Measurements from ENCODE around the gene IPMK. TPM values are rescaled to one million over a fixed set of nuclear protein-coding genes. Genes with fewer than 3 reads are reported as not detected.

Gene IPMK
- 10 to 100 TPM in 3 of 4 donors, 1 to 10 TPM in 1; 2.6 to 17.1 (median 12.9) TPM for total RNA-seq

- WGBS, 2 donors (ENCODE audit: low coverage in 1 of 2): 0% methylated on average over 2 to 25 of the region's 76 CpGs
Measured at GRCh38 chr10:58267713-58268453, at the start of gene IPMK. TSS of gene IPMK (minus strand) at chr10:58267894. CDS start at chr10:58267611, 283 bp downstream.

GRCh38 chr10:58316874-58317273 lies 49.2 kb upstream of the IPMK start:
- DNase-seq: no peak
- H3K4me3 ChIP-seq: no peak overlapping the region
- intact Hi-C loops (cut with DNase I; ENCODE audit: low total_unique reads) (no loop called here), in situ Hi-C loops (cut with MboI; ENCODE audit: low pct_ligation_motif_present in 1 of 4, low pct_unique_long_range_greater_than_20kb in 1 of 4, low sequenced_read_pairs in 3 of 4) (no loop called here)
- TF ChIP-seq POLR2A (IDR thresholded peaks at IDR 0.05) (no peak), EP300 (IDR thresholded peaks at IDR 0.05; ENCODE audit: low read depth) (no peak), POLR2AphosphoS5 (IDR thresholded peaks at IDR 0.05) (no peak)
- TF ChIP-seq, protein P1, sequence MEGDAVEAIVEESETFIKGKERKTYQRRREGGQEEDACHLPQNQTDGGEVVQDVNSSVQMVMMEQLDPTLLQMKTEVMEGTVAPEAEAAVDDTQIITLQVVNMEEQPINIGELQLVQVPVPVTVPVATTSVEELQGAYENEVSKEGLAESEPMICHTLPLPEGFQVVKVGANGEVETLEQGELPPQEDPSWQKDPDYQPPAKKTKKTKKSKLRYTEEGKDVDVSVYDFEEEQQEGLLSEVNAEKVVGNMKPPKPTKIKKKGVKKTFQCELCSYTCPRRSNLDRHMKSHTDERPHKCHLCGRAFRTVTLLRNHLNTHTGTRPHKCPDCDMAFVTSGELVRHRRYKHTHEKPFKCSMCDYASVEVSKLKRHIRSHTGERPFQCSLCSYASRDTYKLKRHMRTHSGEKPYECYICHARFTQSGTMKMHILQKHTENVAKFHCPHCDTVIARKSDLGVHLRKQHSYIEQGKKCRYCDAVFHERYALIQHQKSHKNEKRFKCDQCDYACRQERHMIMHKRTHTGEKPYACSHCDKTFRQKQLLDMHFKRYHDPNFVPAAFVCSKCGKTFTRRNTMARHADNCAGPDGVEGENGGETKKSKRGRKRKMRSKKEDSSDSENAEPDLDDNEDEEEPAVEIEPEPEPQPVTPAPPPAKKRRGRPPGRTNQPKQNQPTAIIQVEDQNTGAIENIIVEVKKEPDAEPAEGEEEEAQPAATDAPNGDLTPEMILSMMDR (IDR thresholded peaks at IDR 0.05): no peak
- H3K27me3 ChIP-seq: no peaks in the 10 kb centered on the region
- no peaks in the 10 kb centered on the region for H3K36me3 ChIP-seq
- H3K4me1 ChIP-seq: no peaks in the 10 kb centered on the region
- no peak overlapping the region for H3K27ac ChIP-seq
- no peaks in the 10 kb centered on the region for H3K9me3 ChIP-seq

More at GRCh38 chr10:58267713-58268453, at the start of gene IPMK:
- H3K36me3 ChIP-seq: no peaks in the 10 kb centered on the region
- peak; percentile 81 for TF ChIP-seq POLR2A (IDR thresholded peaks at IDR 0.05)
- TF ChIP-seq EP300 (IDR thresholded peaks at IDR 0.05; ENCODE audit: low read depth): no peak
- TF ChIP-seq POLR2AphosphoS5 (IDR thresholded peaks at IDR 0.05): peak; percentile 79 to 88 (median 80)
- TF ChIP-seq, protein P1 (IDR thresholded peaks at IDR 0.05): peak in 1 of 5 experiments; percentile 3
- H3K4me3 ChIP-seq: peak within 1 kb of the TSS; percentile 48 to 86 (median 76)
- in situ Hi-C loops (cut with MboI; ENCODE audit: low pct_ligation_motif_present in 1 of 4, low pct_unique_long_range_greater_than_20kb in 1 of 4, low sequenced_read_pairs in 3 of 4): no loop called here
- H3K9me3 ChIP-seq: no peaks in the 10 kb centered on the region
- H3K27me3 ChIP-seq: no peaks in the 10 kb centered on the region
- DNase-seq: peak; percentile 97
- H3K4me1 ChIP-seq: peaks cover 11 to 52% (median 24%) of the 10 kb centered on the region in 4 donors
- intact Hi-C loops (cut with DNase I; ENCODE audit: low total_unique reads): no loop called here
- H3K27ac ChIP-seq: peak within 1 kb of the TSS; percentile 92 to 99 (median 99)

DNA sequence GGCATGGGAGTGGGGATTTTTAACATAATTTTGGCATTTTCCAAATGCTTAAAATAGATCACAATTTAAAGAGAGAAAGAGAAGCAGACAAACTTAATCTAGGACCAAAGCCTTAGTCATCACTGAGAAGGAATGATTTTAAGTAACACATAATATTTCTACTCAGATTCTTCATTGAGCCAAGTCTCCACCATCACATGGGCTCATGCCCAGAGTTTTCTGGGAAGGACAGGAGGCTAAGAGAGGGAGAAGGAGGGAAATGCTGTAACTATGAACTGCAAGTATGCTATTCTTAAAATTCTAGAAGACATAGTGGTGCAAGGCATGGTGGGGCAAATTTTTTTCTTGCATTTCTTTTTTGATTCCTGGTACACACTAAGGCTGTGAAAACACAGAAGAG lies 43.3 kb upstream of the IPMK start:
- H3K4me1 ChIP-seq: peaks cover 0 to 13% (median 0%) of the 10 kb centered on the region in 4 donors
- DNase-seq: no peak
- TF ChIP-seq, protein P1 (IDR thresholded peaks at IDR 0.05): no peak
- TF ChIP-seq POLR2A (IDR thresholded peaks at IDR 0.05): no peak
- no peak for TF ChIP-seq EP300 (IDR thresholded peaks at IDR 0.05; ENCODE audit: low read depth)
- TF ChIP-seq POLR2AphosphoS5 (IDR thresholded peaks at IDR 0.05): no peak
- in situ Hi-C loops (cut with MboI; ENCODE audit: low pct_ligation_motif_present in 1 of 4, low pct_unique_long_range_greater_than_20kb in 1 of 4, low sequenced_read_pairs in 3 of 4) (no loop called here), intact Hi-C loops (cut with DNase I; ENCODE audit: low total_unique reads) (no loop called here)
- H3K36me3 ChIP-seq: no peaks in the 10 kb centered on the region
- no peak overlapping the region for H3K4me3 ChIP-seq
- H3K27me3 ChIP-seq: no peaks in the 10 kb centered on the region
- H3K27ac ChIP-seq: no peak overlapping the region
- H3K9me3 ChIP-seq: no peaks in the 10 kb centered on the region

GRCh38 chr10:58307676-58308075 lies 40.0 kb upstream of the IPMK start:
- no peaks in the 10 kb centered on the region for H3K27me3 ChIP-seq
- peaks cover 0 to 33% (median 9%) of the 10 kb centered on the region in 4 donors for H3K4me1 ChIP-seq
- no peak overlapping the region for H3K4me3 ChIP-seq
- no peaks in the 10 kb centered on the region for H3K36me3 ChIP-seq
- DNase-seq: no peak
- H3K9me3 ChIP-seq: no peaks in the 10 kb centered on the region
- H3K27ac ChIP-seq: no peak overlapping the region
- intact Hi-C loops (cut with DNase I; ENCODE audit: low total_unique reads) (loop anchor here (10.0 kb wide), 1 partner anchor 1893 kb away; no protein-coding TSS in a partner anchor), in situ Hi-C loops (cut with MboI; ENCODE audit: low pct_ligation_motif_present in 1 of 4, low pct_unique_long_range_greater_than_20kb in 1 of 4, low sequenced_read_pairs in 3 of 4) (no loop called here)
- TF ChIP-seq EP300 (IDR thresholded peaks at IDR 0.05; ENCODE audit: low read depth): no peak
- no peak for TF ChIP-seq POLR2AphosphoS5 (IDR thresholded peaks at IDR 0.05)
- TF ChIP-seq, protein P1 (IDR thresholded peaks at IDR 0.05): no peak
- TF ChIP-seq POLR2A (IDR thresholded peaks at IDR 0.05): no peak
- 94 to 98% methylated on average over 3 of the region's 3 CpGs for WGBS, 2 donors (ENCODE audit: low coverage in 1 of 2)

Measured in transverse colon (tissue), 4 donors.